ENCODE measurements around the gene PAK3. TPM values are rescaled to one million over a fixed set of nuclear protein-coding genes. Genes with fewer than 3 reads are reported as not detected.

PAK3 gene
- total RNA-seq, 1 donor from 2014 or later = 13.7 TPM

GRCh38 chrX:111151764-111152163, 55.8 kb downstream of the PAK3 start:
- Histone ChIP-seq H4K20me1 (ENCODE audit: insufficient read depth, low read length) (no peaks in the 10 kb centered on the region), H3K4me3 (ENCODE audit: insufficient read depth, low read depth, low read length) (no peak overlapping the region), H3K9ac (ENCODE audit: low read length) (no peak overlapping the region), H3K4me2 (ENCODE audit: low read length) (no peak overlapping the region), H3K36me3 (ENCODE audit: insufficient read depth, low read length) (no peaks in the 10 kb centered on the region), H3K79me2 (ENCODE audit: insufficient read depth, low read length) (no peaks in the 10 kb centered on the region), H3K4me1 (ENCODE audit: insufficient read depth, low read length) (no peaks in the 10 kb centered on the region), H3K9me3 (ENCODE audit: insufficient read depth, low read depth, low read length) (no peaks in the 10 kb centered on the region), H3K27ac (ENCODE audit: low read depth, low read length) (no peak overlapping the region), H3K27me3 (ENCODE audit: insufficient read depth, low read length) (no peaks in the 10 kb centered on the region), H2AFZ (ENCODE audit: low read depth, low read length) (no peak overlapping the region)
- no peak overlapping the region for H3K4me3 Mint-ChIP-seq (ENCODE audit: unreplicated experiment)
- peaks cover 2% of the 10 kb centered on the region for H3K9me3 Mint-ChIP-seq (ENCODE audit: unreplicated experiment)
- no peak for TF ChIP-seq CTCF (IDR thresholded peaks at IDR 0.05; ENCODE audit: insufficient read depth, low read depth, low read length)
- TF ChIP-seq EZH2 (IDR thresholded peaks at IDR 0.05; ENCODE audit: insufficient read depth, low read length) = no peak
- no peaks in the 10 kb centered on the region for H3K4me1 Mint-ChIP-seq (ENCODE audit: low read depth, unreplicated experiment)
- no peaks in the 10 kb centered on the region for H3K27me3 Mint-ChIP-seq (ENCODE audit: low read depth, unreplicated experiment)
- peaks cover 3% of the 10 kb centered on the region for H3K36me3 Mint-ChIP-seq (ENCODE audit: low read depth, unreplicated experiment)
- H3K27ac Mint-ChIP-seq (ENCODE audit: unreplicated experiment) = no peak overlapping the region
- DNase-seq (ENCODE audit: low read depth) = no peak
- FAIRE-seq = peak; percentile 50

GRCh38 chrX:111159232-111159631, 63.2 kb downstream of the PAK3 start:
- Mint-ChIP-seq H3K27me3 (ENCODE audit: low read depth, unreplicated experiment) (no peaks in the 10 kb centered on the region), H3K36me3 (ENCODE audit: low read depth, unreplicated experiment) (no peaks in the 10 kb centered on the region), H3K9me3 (ENCODE audit: unreplicated experiment) (no peaks in the 10 kb centered on the region), H3K27ac (ENCODE audit: unreplicated experiment) (no peak overlapping the region), H3K4me3 (ENCODE audit: unreplicated experiment) (no peak overlapping the region), H3K4me1 (ENCODE audit: low read depth, unreplicated experiment) (no peaks in the 10 kb centered on the region)
- H4K20me1 ChIP-seq (ENCODE audit: insufficient read depth, low read length) = no peaks in the 10 kb centered on the region
- no peak for TF ChIP-seq EZH2 (IDR thresholded peaks at IDR 0.05; ENCODE audit: insufficient read depth, low read length)
- no peak for TF ChIP-seq CTCF (IDR thresholded peaks at IDR 0.05; ENCODE audit: insufficient read depth, low read depth, low read length)
- H3K9ac ChIP-seq (ENCODE audit: low read length) = no peak overlapping the region
- no peaks in the 10 kb centered on the region for H3K9me3 ChIP-seq (ENCODE audit: insufficient read depth, low read depth, low read length)
- no peak overlapping the region for H3K4me3 ChIP-seq (ENCODE audit: insufficient read depth, low read depth, low read length)
- H3K27ac ChIP-seq (ENCODE audit: low read depth, low read length) = no peak overlapping the region
- H3K27me3 ChIP-seq (ENCODE audit: insufficient read depth, low read length) = no peaks in the 10 kb centered on the region
- no peak overlapping the region for H2AFZ ChIP-seq (ENCODE audit: low read depth, low read length)
- FAIRE-seq (peak; percentile 64), DNase-seq (ENCODE audit: low read depth) (no peak)
- no peak overlapping the region for H3K4me2 ChIP-seq (ENCODE audit: low read length)
- H3K79me2 ChIP-seq (ENCODE audit: insufficient read depth, low read length) = no peaks in the 10 kb centered on the region
- H3K4me1 ChIP-seq (ENCODE audit: insufficient read depth, low read length) = no peaks in the 10 kb centered on the region
- no peaks in the 10 kb centered on the region for H3K36me3 ChIP-seq (ENCODE audit: insufficient read depth, low read length)

- FAIRE-seq (peak; percentile 93), DNase-seq (ENCODE audit: low read depth) (no peak)
- no peak overlapping the region for H3K4me3 ChIP-seq (ENCODE audit: insufficient read depth, low read depth, low read length)
- H3K4me1 ChIP-seq (ENCODE audit: insufficient read depth, low read length) = no peaks in the 10 kb centered on the region
- no peaks in the 10 kb centered on the region for H4K20me1 ChIP-seq (ENCODE audit: insufficient read depth, low read length)
- H3K4me1 Mint-ChIP-seq (ENCODE audit: low read depth, unreplicated experiment) = no peaks in the 10 kb centered on the region
- H3K4me2 ChIP-seq (ENCODE audit: low read length) = no peak overlapping the region
- no peak overlapping the region for H3K27ac ChIP-seq (ENCODE audit: low read depth, low read length)
- H2AFZ ChIP-seq (ENCODE audit: low read depth, low read length) = no peak overlapping the region
- TF ChIP-seq EZH2 (IDR thresholded peaks at IDR 0.05; ENCODE audit: insufficient read depth, low read length) (no peak), CTCF (IDR thresholded peaks at IDR 0.05; ENCODE audit: insufficient read depth, low read depth, low read length) (peak; percentile 20)
- no peaks in the 10 kb centered on the region for H3K27me3 Mint-ChIP-seq (ENCODE audit: low read depth, unreplicated experiment)
- no peaks in the 10 kb centered on the region for H3K27me3 ChIP-seq (ENCODE audit: insufficient read depth, low read length)
- H3K9me3 ChIP-seq (ENCODE audit: insufficient read depth, low read depth, low read length) = no peaks in the 10 kb centered on the region
- H3K79me2 ChIP-seq (ENCODE audit: insufficient read depth, low read length) = no peaks in the 10 kb centered on the region
- H3K36me3 ChIP-seq (ENCODE audit: insufficient read depth, low read length) = no peaks in the 10 kb centered on the region
- no peaks in the 10 kb centered on the region for H3K9me3 Mint-ChIP-seq (ENCODE audit: unreplicated experiment)
- no peaks in the 10 kb centered on the region for H3K36me3 Mint-ChIP-seq (ENCODE audit: low read depth, unreplicated experiment)
- no peak overlapping the region for H3K27ac Mint-ChIP-seq (ENCODE audit: unreplicated experiment)
- H3K9ac ChIP-seq (ENCODE audit: low read length) = no peak overlapping the region
- H3K4me3 Mint-ChIP-seq (ENCODE audit: unreplicated experiment) = no peak overlapping the region
These were observed 68.7 kb downstream of the PAK3 start for GRCh38 chrX:111164728-111165127.

All from astrocyte (in vitro differentiated cells and primary cell).